K562 (cell line): ENCODE data around the gene ABCA13. TPM values are rescaled to one million over a fixed set of nuclear protein-coding genes. Genes with fewer than 3 reads are reported as not detected.

Source experiments
- ATAC-seq: fragments of 200-7000 bp; cut with Tn5 transposase; 3 replicates; pipeline ENCODE4 v1.9.1; 2020; ENCODE audit warnings: moderate library complexity
- BruUV-seq: library from RNA; stranded (reverse); fragments of 400-500 nt; replicated peaks from 2 replicates; lab custom pipeline; 2021; lab: Mats Ljungman, UMichigan
- CTCF ChIA-PET: fragments of 300-600 bp; formaldehyde crosslinking; extraction: SDS; loops from one replicate; lab custom pipeline; 2021; ENCODE audit warnings: low intra/inter-chr PET ratio; lab: Yijun Ruan, JAX
- POLR2A ChIA-PET: fragments of 300-600, 350-650 bp; sonication (Branson Sonifier 250); formaldehyde crosslinking; extraction: SDS; loops from one replicate; lab custom pipeline; 2021; ENCODE audit warnings: antibody characterized with exemption, inconsistent platforms; lab: Yijun Ruan, JAX
- DNase-seq, 4 experiments: peaks; one replicate each; pipeline versions ENCODE4 v3.0.0 to v3.0.0-alpha.2; 2011 to 2018; ENCODE audit warnings: low spot score in 3 of 4, mixed read lengths in 3 of 4; ENCODE audit errors: extremely low read depth in 1 of 4
- FAIRE-seq: peaks from 2 replicates; lab custom pipeline; 2011; peaks lifted over from hg19 to GRCh38; lab: Jason Lieb, UNC
- H2AFZ ChIP-seq: 2 replicates; pipeline ENCODE4 v1.6.0; 2011; ENCODE audit warnings: low read depth, low read length, control low read depth, inconsistent platforms
- H3K27ac ChIP-seq: fragments of 200-600 bp; 3 replicates; pipeline ENCODE4 v1.8.0; 2011; ENCODE audit warnings: low read depth, mild to moderate bottlenecking, control low read depth, inconsistent platforms, low read length, moderate library complexity, mixed read lengths; ENCODE audit errors: extremely low read depth
- H3K27me3 ChIP-seq, 2 experiments: fragments of 300-600 bp in 1 of 2; 2 replicates in 1 of 2; 3 replicates in 1 of 2; pipeline versions ENCODE4 v1.6.0 to v1.8.0; 2011; ENCODE audit warnings: inconsistent platforms in 2 of 2, low read length in 2 of 2, mild to moderate bottlenecking in 1 of 2, mixed read lengths in 1 of 2, moderate library complexity in 1 of 2; ENCODE audit not compliant: control insufficient read depth in 2 of 2, insufficient read depth in 2 of 2
- H3K36me3 ChIP-seq: fragments of 300-600 bp; 3 replicates; pipeline ENCODE4 v1.8.0; 2011; ENCODE audit warnings: mild to moderate bottlenecking, low read length, inconsistent platforms; ENCODE audit not compliant: control insufficient read depth, insufficient read depth
- H3K4me1 ChIP-seq, 2 experiments: fragments of 200-600 bp in 1 of 2; replicated peaks in 1 of 2; 2 replicates in 1 of 2; 3 replicates in 1 of 2; pipeline versions ENCODE4 v1.5.1 to v1.8.0; 2011; ENCODE audit warnings: inconsistent platforms in 2 of 2, low read length in 2 of 2, mild to moderate bottlenecking in 1 of 2, mixed read lengths in 1 of 2, moderate library complexity in 1 of 2; ENCODE audit not compliant: control insufficient read depth in 2 of 2, insufficient read depth in 2 of 2
- H3K4me2 ChIP-seq: 2 replicates; pipeline ENCODE4 v1.6.1; 2011; ENCODE audit warnings: low read length, control low read depth, inconsistent platforms, mixed read lengths; ENCODE audit not compliant: insufficient read depth
- H3K4me3 ChIP-seq: fragments of 200-600 bp; sonication (generic), shearing (Covaris generic); 2 replicates; pipeline ENCODE4 v1.5.1; 2016; ENCODE audit warnings: control low read depth, inconsistent platforms
- H3K79me2 ChIP-seq: fragments of 200-600 bp; 3 replicates; pipeline ENCODE4 v1.8.0; 2011; ENCODE audit warnings: low read length, inconsistent platforms; ENCODE audit not compliant: control insufficient read depth, insufficient read depth
- H3K9ac ChIP-seq, 2 experiments: 2 replicates each; pipeline versions ENCODE4 v1.6.0 to v1.6.1; 2011; ENCODE audit warnings: low read depth in 2 of 2, low read length in 2 of 2, control low read depth in 1 of 2, inconsistent platforms in 1 of 2, mild to moderate bottlenecking in 1 of 2, mixed read lengths in 1 of 2; ENCODE audit not compliant: insufficient read depth in 1 of 2
- H3K9me1 ChIP-seq: one replicate; pipeline ENCODE4 v1.6.0; 2011; ENCODE audit warnings: inconsistent platforms, mild to moderate bottlenecking, low read length, moderate library complexity; ENCODE audit not compliant: control insufficient read depth, insufficient read depth
- H3K9me3 ChIP-seq: replicated peaks from 2 replicates; pipeline ENCODE4 v1.5.1; 2011; ENCODE audit warnings: low read depth, low read length, inconsistent platforms; ENCODE audit not compliant: control insufficient read depth, insufficient read depth
- H4K20me1 ChIP-seq: replicated peaks from 2 replicates; pipeline ENCODE4 v1.6.1; 2011; ENCODE audit warnings: low read length, inconsistent platforms, mixed read lengths; ENCODE audit not compliant: control insufficient read depth, insufficient read depth
- ARHGAP35 ChIP-seq: fragments of 450-650 bp; IDR thresholded peaks from 2 replicates; pipeline ENCODE4 v1.6.1; 2018; ENCODE audit not compliant: partially characterized antibody
- MECOM ChIP-seq: fragments of 250-450 bp; sonication (Bioruptor Pico); IDR thresholded peaks from 2 replicates; pipeline ENCODE4 v1.8.0; 2022; ENCODE audit warnings: inconsistent platforms
- MTA3 ChIP-seq: fragments of 450-650 bp; formaldehyde crosslinking; IDR thresholded peaks from 2 replicates; pipeline ENCODE4 v1.6.1; 2017; ENCODE audit warnings: mild to moderate bottlenecking, borderline replicate concordance
- ZC3H4 ChIP-seq: sonication (generic); formaldehyde crosslinking; IDR thresholded peaks from 2 replicates; pipeline ENCODE4 v1.9.0; 2021; ENCODE audit warnings: missing genetic modification reagents, borderline replicate concordance
- ZNF224 ChIP-seq: sonication (generic); formaldehyde crosslinking; IDR thresholded peaks from 2 replicates; pipeline ENCODE4 v1.8.0; 2022; ENCODE audit warnings: mild to moderate bottlenecking, missing genetic modification reagents
- ZNF436 ChIP-seq: fragments of 250-450, 450-650 bp; sonication (Bioruptor Pico); formaldehyde crosslinking; IDR thresholded peaks from 2 replicates; pipeline ENCODE4 v1.7.0; 2020; ENCODE audit warnings: mild to moderate bottlenecking
- ZNF444 ChIP-seq: fragments of 250-450 bp; sonication (Bioruptor Pico); IDR thresholded peaks from 2 replicates; pipeline ENCODE4 v1.4.0; 2020; ENCODE audit warnings: mild to moderate bottlenecking, moderate library complexity
- ZNF551 ChIP-seq: fragments of 250-450 bp; sonication (Bioruptor Pico); IDR thresholded peaks from 2 replicates; pipeline ENCODE4 v1.5.0; 2021; ENCODE audit warnings: mild to moderate bottlenecking, moderate library complexity
- WGBS: fragments of 100-300 bp; shearing (Covaris generic); methylation state at CpG from one replicate; pipeline ENCODE4 v1.1.6; 2016; ENCODE audit warnings: low coverage, mixed read lengths; ENCODE audit not compliant: insufficient coverage; ENCODE audit errors: missing lambda C conversion rate; 5-methylcytosine and 5-hydroxymethylcytosine counted together
- in situ Hi-C: fragments of 300-500 bp; cut with MboI; formaldehyde crosslinking; loops from 4 replicates; pipeline ENCODE4 v1.15.0; 2018; ENCODE audit warnings: inconsistent platforms, mixed read lengths
- intact Hi-C: fragments of 100-400 bp; cut with micrococcal nuclease; formaldehyde crosslinking; loops from 2 replicates; pipeline ENCODE4 v1.14.2; 2022
- polyA plus RNA-seq, 8 experiments: library from polyadenylated mRNA; depleted of rRNA in 4 of 8; stranded (reverse) in 5 of 8; unstranded in 3 of 8; fragments of >200 nt; fragmentation: Nextera tagmentation in 2 of 8; fragmentation: Illumina TruSeq in 1 of 8; extraction: Ambion mirVana in 2 of 8; extraction: Trizol in 1 of 8; gene quantifications; 2 replicates each; pipeline versions ENCODE4 v1.2.1 to v1.2.3, GENCODE V29; 2011 to 2014; ENCODE audit warnings: inconsistent platforms in 1 of 8, missing spikeins in 1 of 8
- total RNA-seq, 7 experiments: library from RNA; depleted of rRNA in 6 of 7; stranded (reverse); fragments of >200 nt in 6 of 7; fragmentation: Illumina TruSeq in 2 of 7; extraction: Trizol in 2 of 7; gene quantifications; 2 replicates each; pipeline versions ENCODE4 v1.2.1 to v1.2.3, GENCODE V29; 2011 to 2021; ENCODE audit warnings: low replicate concordance in 1 of 7
- TF ChIP-seq, protein P1 (sequence below), 2 experiments: IDR thresholded peaks in 1 of 2; conservative IDR thresholded peaks in 1 of 2; 2 replicates each; pipeline ENCODE4 v1.6.1; 2016; ENCODE audit warnings: low read depth in 2 of 2, mild to moderate bottlenecking in 1 of 2, missing compliant biosample characterization in 1 of 2, missing genetic modification characterization in 1 of 2, moderate library complexity in 1 of 2

Gene ABCA13
- total and polyA plus RNA-seq, 9 of the 15 experiments (the other 6 are each of a cell fraction or from before 2014, with no cell fraction given), result 0.14 to 1.5 (median 0.38) TPM

GRCh38 chr7:48183370-48183743, 12.1 kb downstream of the ABCA13 start:
- DNase-seq, result no peak
- Histone ChIP-seq H3K27me3 (no peaks in the 10 kb centered on the region; a peak in 1 of 5 replicates), H3K9ac (no peak overlapping the region), H3K36me3 (no peaks in the 10 kb centered on the region), H3K4me2 (no peak overlapping the region), H4K20me1 (no peaks in the 10 kb centered on the region), H3K9me1 (no peaks in the 10 kb centered on the region), H3K27ac (no peak overlapping the region), H3K4me3 (no peak overlapping the region), H3K9me3 (no peaks in the 10 kb centered on the region), H3K79me2 (no peaks in the 10 kb centered on the region), H2AFZ (no peak overlapping the region), H3K4me1 (no peaks in the 10 kb centered on the region)
- BruUV-seq, result no TSS peak
- in situ Hi-C loops, result no loop called here
- ATAC-seq, result no peak
- intact Hi-C loops, result no loop called here
- TF ChIP-seq, protein P1, sequence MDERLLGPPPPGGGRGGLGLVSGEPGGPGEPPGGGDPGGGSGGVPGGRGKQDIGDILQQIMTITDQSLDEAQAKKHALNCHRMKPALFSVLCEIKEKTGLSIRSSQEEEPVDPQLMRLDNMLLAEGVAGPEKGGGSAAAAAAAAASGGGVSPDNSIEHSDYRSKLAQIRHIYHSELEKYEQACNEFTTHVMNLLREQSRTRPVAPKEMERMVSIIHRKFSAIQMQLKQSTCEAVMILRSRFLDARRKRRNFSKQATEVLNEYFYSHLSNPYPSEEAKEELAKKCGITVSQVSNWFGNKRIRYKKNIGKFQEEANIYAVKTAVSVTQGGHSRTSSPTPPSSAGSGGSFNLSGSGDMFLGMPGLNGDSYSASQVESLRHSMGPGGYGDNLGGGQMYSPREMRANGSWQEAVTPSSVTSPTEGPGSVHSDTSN (CRISPR knock-in tag; IDR thresholded peaks at IDR 0.05; ENCODE audit: low read depth), result no peak
- TF ChIP-seq, protein P1 (tag; conservative IDR thresholded peaks at IDR 0.05; ENCODE audit: low read depth), result no peak
- no peak for TF ChIP-seq ZNF436 (CRISPR knock-in tag)
- no peak for TF ChIP-seq ZNF444 (CRISPR knock-in tag)
- no peak for TF ChIP-seq ZNF224 (CRISPR knock-in tag)
- TF ChIP-seq ZNF551 (CRISPR knock-in tag), result no peak
- no peak for TF ChIP-seq ARHGAP35
- TF ChIP-seq MECOM (CRISPR knock-in tag), result no peak
- no peak for TF ChIP-seq MTA3
- TF ChIP-seq ZC3H4 (CRISPR knock-in tag), result no peak
- POLR2A ChIA-PET, result no interaction called here
- WGBS, result 1% methylated on average over 5 of the region's 5 CpGs
- no peak for FAIRE-seq
- CTCF ChIA-PET, result no interaction called here
